ENCODE results near the gene APBA1. TPM values are rescaled to one million over a fixed set of nuclear protein-coding genes. Genes with fewer than 3 reads are reported as not detected.

The APBA1 gene
- polyA plus RNA-seq, 1 of the 3 experiments (the other 2 are of a cell fraction): 3.1 TPM

DNA sequence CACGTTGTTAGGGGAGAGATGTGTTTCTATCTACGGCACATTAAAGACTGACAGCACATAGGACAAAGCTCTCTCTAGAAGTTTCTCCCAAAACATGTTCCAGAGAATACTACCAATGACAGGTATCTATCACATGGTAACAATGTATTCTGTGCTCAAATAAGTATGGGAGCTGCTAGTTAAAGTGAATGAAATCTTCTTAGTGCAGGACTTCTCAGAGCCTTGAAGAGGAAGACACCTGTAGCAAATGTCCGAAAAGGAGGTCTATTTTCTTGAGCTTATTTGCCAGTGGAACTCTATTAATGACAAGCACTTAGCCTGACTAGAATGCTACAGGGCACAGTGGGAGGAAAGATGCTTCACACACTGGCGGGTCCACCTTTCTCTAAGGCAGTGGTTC, 209.8 kb downstream of the APBA1 start:
- Histone ChIP-seq H3K9me3 (no peaks in the 10 kb centered on the region), H3K27ac (ENCODE audit: low read depth in 2 of 2, low read length in 1 of 2) (no peak overlapping the region), H2AFZ (ENCODE audit: low read depth) (no peak overlapping the region), H3K9me2 (no peaks in the 10 kb centered on the region), H3K9ac (no peak overlapping the region), H3K4me2 (no peak overlapping the region), H3F3A (replicated peaks; ENCODE audit: insufficient read depth) (no peaks in the 10 kb centered on the region), H3K4me1 (ENCODE audit: control insufficient read depth in 1 of 2, insufficient read depth in 2 of 2, low read depth in 1 of 2, low read length in 1 of 2) (peaks cover 0 to 4% of the 10 kb centered on the region in 2 experiments; a peak in 2 of 4 replicates), H3K36me3 (replicated peaks in 1 of 2; ENCODE audit: control insufficient read depth in 1 of 2, insufficient read depth in 2 of 2, low read length in 1 of 2) (no peaks in the 10 kb centered on the region), H3K4me3 (ENCODE audit: low read depth in 2 of 2, low read length in 1 of 2) (no peak overlapping the region), H3K79me2 (ENCODE audit: insufficient read depth) (no peaks in the 10 kb centered on the region), H3K27me3 (ENCODE audit: insufficient read depth) (no peaks in the 10 kb centered on the region), H4K20me1 (ENCODE audit: insufficient read depth) (no peaks in the 10 kb centered on the region)
- 83% methylated on average over 4 of the region's 4 CpGs for WGBS (ENCODE audit: low lambda C conversion rate)
- TF ChIP-seq GATA2 (CRISPR knock-in tag; IDR thresholded peaks at IDR 0.05): no peak
- no peak for TF ChIP-seq FOSL2 (IDR thresholded peaks at IDR 0.05; ENCODE audit: borderline replicate concordance, low read depth)
- no peak for TF ChIP-seq ELF1 (IDR thresholded peaks at IDR 0.05)
- TF ChIP-seq GABPA (IDR thresholded peaks at IDR 0.05; ENCODE audit: low read depth): no peak
- TF ChIP-seq JUND (IDR thresholded peaks at IDR 0.05): no peak
- no peak for TF ChIP-seq EP300 (IDR thresholded peaks at IDR 0.05; ENCODE audit: borderline replicate concordance in 1 of 2, low read depth in 1 of 2, low read length in 1 of 2)
- TF ChIP-seq, protein P1, sequence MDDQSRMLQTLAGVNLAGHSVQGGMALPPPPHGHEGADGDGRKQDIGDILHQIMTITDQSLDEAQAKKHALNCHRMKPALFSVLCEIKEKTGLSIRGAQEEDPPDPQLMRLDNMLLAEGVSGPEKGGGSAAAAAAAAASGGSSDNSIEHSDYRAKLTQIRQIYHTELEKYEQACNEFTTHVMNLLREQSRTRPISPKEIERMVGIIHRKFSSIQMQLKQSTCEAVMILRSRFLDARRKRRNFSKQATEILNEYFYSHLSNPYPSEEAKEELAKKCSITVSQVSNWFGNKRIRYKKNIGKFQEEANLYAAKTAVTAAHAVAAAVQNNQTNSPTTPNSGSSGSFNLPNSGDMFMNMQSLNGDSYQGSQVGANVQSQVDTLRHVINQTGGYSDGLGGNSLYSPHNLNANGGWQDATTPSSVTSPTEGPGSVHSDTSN (IDR thresholded peaks at IDR 0.05): no peak
- ChIA-PET CTCF (interaction anchor here (0.9 kb wide), 1 partner anchor 34 kb away, joined by 3 read pairs; no protein-coding TSS in a partner anchor), POLR2A (interaction anchor here (0.6 kb wide), 1 partner anchor 1113 kb away, joined by 3 read pairs; no protein-coding TSS in a partner anchor)
- no peak for DNase-seq

GRCh38 chr9:69461103-69461887, 210.9 kb downstream of the APBA1 start:
- Histone ChIP-seq H3K9me3 (no peaks in the 10 kb centered on the region), H3K27ac (ENCODE audit: low read depth in 2 of 2, low read length in 1 of 2) (no peak overlapping the region), H3F3A (replicated peaks; ENCODE audit: insufficient read depth) (no peaks in the 10 kb centered on the region), H2AFZ (ENCODE audit: low read depth) (no peak overlapping the region), H3K9me2 (no peaks in the 10 kb centered on the region), H3K4me1 (ENCODE audit: control insufficient read depth in 1 of 2, insufficient read depth in 2 of 2, low read depth in 1 of 2, low read length in 1 of 2) (peaks cover 0 to 4% of the 10 kb centered on the region in 2 experiments; a peak in 2 of 4 replicates), H3K27me3 (ENCODE audit: insufficient read depth) (no peaks in the 10 kb centered on the region), H3K4me3 (ENCODE audit: low read depth in 2 of 2, low read length in 1 of 2) (no peak overlapping the region), H3K9ac (no peak overlapping the region), H3K79me2 (ENCODE audit: insufficient read depth) (no peaks in the 10 kb centered on the region), H4K20me1 (ENCODE audit: insufficient read depth) (no peaks in the 10 kb centered on the region), H3K4me2 (no peak overlapping the region), H3K36me3 (replicated peaks in 1 of 2; ENCODE audit: control insufficient read depth in 1 of 2, insufficient read depth in 2 of 2, low read length in 1 of 2) (no peaks in the 10 kb centered on the region)
- WGBS (ENCODE audit: low lambda C conversion rate): 72% methylated on average over 6 of the region's 6 CpGs
- CTCF ChIA-PET: interaction anchor here (0.9 kb wide), 1 partner anchor 35 kb away, joined by 3 read pairs; no protein-coding TSS in a partner anchor
- DNase-seq: no peak
- POLR2A ChIA-PET: interaction anchor here (0.6 kb wide), 1 partner anchor 1114 kb away, joined by 3 read pairs; no protein-coding TSS in a partner anchor
- TF ChIP-seq EP300 (IDR thresholded peaks at IDR 0.05; ENCODE audit: borderline replicate concordance in 1 of 2, low read depth in 1 of 2, low read length in 1 of 2): no peak
- no peak for TF ChIP-seq MEF2A (IDR thresholded peaks at IDR 0.05; ENCODE audit: borderline replicate concordance, low read depth)
- TF ChIP-seq MXI1 (IDR thresholded peaks at IDR 0.05; ENCODE audit: low read depth, low read length): no peak
- TF ChIP-seq RCOR1 (IDR thresholded peaks at IDR 0.05; ENCODE audit: low read length): no peak
- no peak for TF ChIP-seq GATA2 (CRISPR knock-in tag; IDR thresholded peaks at IDR 0.05)
- TF ChIP-seq RAD21 (IDR thresholded peaks at IDR 0.05; ENCODE audit: low read length): no peak
- no peak for TF ChIP-seq SIN3A (IDR thresholded peaks at IDR 0.05; ENCODE audit: borderline replicate concordance, low read depth, low read length)
- no peak for TF ChIP-seq EZH2phosphoT487 (IDR thresholded peaks at IDR 0.05; ENCODE audit: borderline replicate concordance, low read depth)
- TF ChIP-seq, protein P2, sequence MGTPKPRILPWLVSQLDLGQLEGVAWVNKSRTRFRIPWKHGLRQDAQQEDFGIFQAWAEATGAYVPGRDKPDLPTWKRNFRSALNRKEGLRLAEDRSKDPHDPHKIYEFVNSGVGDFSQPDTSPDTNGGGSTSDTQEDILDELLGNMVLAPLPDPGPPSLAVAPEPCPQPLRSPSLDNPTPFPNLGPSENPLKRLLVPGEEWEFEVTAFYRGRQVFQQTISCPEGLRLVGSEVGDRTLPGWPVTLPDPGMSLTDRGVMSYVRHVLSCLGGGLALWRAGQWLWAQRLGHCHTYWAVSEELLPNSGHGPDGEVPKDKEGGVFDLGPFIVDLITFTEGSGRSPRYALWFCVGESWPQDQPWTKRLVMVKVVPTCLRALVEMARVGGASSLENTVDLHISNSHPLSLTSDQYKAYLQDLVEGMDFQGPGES (IDR thresholded peaks at IDR 0.05; ENCODE audit: low read depth, low read length): no peak
- TF ChIP-seq, protein P3, sequence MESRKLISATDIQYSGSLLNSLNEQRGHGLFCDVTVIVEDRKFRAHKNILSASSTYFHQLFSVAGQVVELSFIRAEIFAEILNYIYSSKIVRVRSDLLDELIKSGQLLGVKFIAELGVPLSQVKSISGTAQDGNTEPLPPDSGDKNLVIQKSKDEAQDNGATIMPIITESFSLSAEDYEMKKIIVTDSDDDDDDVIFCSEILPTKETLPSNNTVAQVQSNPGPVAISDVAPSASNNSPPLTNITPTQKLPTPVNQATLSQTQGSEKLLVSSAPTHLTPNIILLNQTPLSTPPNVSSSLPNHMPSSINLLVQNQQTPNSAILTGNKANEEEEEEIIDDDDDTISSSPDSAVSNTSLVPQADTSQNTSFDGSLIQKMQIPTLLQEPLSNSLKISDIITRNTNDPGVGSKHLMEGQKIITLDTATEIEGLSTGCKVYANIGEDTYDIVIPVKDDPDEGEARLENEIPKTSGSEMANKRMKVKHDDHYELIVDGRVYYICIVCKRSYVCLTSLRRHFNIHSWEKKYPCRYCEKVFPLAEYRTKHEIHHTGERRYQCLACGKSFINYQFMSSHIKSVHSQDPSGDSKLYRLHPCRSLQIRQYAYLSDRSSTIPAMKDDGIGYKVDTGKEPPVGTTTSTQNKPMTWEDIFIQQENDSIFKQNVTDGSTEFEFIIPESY (IDR thresholded peaks at IDR 0.05; ENCODE audit: borderline replicate concordance, low read depth): no peak
- no peak for TF ChIP-seq YY1 (IDR thresholded peaks at IDR 0.05; ENCODE audit: low read depth)
